Measurements from ENCODE around the gene CD63. TPM values are rescaled to one million over a fixed set of nuclear protein-coding genes. Genes with fewer than 3 reads are reported as not detected.

The CD63 gene
- total RNA-seq, 2 donors from 2014 or later, result 211 to 237 TPM

DNA sequence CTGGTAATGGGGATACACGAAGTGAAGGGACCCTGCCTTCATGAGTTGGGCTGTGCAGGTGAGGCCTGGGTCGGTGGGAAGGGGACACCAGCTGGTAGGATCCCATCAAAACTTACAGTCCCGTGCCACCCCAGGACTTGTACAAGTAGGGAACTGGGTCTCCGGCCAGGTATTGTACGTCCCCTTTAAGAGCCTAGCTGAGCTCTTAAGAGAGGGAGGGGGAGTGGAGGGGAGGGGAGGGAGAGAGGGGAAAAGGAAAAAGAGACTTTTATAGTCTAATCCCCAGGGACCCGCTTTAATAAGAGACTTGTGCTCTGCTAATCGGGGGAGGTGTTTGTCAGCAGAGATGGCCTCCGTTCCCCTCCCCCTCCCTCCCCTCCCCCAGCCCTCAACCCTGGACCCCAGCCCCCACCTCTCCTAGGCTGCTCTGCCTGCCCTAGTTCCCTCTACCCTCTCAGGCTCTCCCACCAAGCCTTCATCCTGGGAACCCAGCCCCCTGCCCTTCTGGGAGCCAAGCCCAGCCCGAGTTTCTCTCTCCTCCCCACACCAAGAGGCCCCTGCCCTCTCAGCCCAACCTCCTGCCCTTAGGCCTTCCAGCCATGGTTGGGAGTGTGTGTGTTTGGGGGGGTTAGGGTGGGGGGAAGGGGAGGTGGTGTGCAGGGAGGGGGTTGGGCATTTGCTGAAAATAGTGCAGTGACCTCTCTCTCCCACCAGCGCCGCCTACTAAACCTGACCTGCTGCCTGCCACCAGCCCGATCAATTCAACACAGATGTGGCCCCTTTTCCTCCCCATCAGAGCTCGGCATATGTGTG, 16.8 kb upstream of the CD63 start:
- Mint-ChIP-seq H3K36me3 (ENCODE audit: low read depth) (peaks cover 23% of the 10 kb centered on the region), H3K4me1 (peaks cover 41% of the 10 kb centered on the region), H3K27ac (peak overlapping the region; percentile 69), H3K27me3 (no peaks in the 10 kb centered on the region), H3K9me3 (no peaks in the 10 kb centered on the region), H3K4me3 (peak overlapping the region; percentile 84)
- no peak for ATAC-seq (replicated peaks)

- Mint-ChIP-seq H3K9me3 (no peaks in the 10 kb centered on the region), H3K27ac (peak overlapping the region; percentile 69), H3K4me3 (peak overlapping the region; percentile 84), H3K36me3 (ENCODE audit: low read depth) (peaks cover 12% of the 10 kb centered on the region), H3K4me1 (peaks cover 41% of the 10 kb centered on the region), H3K27me3 (no peaks in the 10 kb centered on the region)
- no peak for ATAC-seq (replicated peaks)
These were observed 15.7 kb upstream of the CD63 start for GRCh38 chr12:55744340-55745030.

DNA sequence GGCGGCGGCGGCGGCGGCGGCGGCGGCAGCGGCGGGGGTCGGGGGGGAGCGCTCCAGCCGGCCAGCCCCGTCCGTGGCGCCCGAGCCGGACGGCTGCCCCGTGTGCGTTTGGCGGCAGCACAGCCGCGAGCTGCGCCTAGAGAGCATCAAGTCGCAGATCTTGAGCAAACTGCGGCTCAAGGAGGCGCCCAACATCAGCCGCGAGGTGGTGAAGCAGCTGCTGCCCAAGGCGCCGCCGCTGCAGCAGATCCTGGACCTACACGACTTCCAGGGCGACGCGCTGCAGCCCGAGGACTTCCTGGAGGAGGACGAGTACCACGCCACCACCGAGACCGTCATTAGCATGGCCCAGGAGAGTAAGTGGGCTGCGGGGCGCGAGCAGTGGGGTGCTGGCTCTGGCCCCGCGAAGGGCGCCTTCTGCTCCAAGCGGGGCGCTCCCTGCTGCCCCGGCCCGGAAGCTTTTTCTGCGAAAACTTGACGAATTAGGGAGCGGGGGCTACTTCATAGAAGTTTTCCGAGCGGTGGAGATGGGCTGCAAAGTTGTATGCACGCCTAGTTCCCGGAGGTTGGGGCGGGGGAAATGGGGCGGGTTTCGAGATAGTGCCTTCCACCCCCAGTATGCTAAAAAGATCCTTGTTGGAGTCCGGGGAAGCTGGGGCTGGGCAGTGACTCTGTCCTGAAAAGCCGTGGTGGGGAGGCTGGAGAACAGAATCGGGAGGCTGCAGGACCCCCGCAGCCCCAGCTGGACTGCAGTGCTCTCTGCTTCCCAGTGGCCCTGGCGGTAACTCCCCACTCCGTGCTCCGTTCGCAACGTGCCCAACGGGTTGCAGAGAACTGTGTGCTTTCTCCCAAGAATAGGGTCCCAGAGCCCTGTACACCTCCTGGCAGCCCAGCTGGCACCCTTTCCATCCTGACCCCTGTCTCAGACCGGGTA, 14.9 kb upstream of the CD63 start:
- no peaks in the 10 kb centered on the region for H3K9me3 Mint-ChIP-seq
- H3K36me3 Mint-ChIP-seq (ENCODE audit: low read depth), result peaks cover 5% of the 10 kb centered on the region
- no peaks in the 10 kb centered on the region for H3K27me3 Mint-ChIP-seq
- peak overlapping the region; percentile 84 for H3K4me3 Mint-ChIP-seq
- H3K4me1 Mint-ChIP-seq, result peaks cover 41% of the 10 kb centered on the region
- ATAC-seq (replicated peaks), result peak; percentile 57
- peak overlapping the region; percentile 69 for H3K27ac Mint-ChIP-seq

DNA sequence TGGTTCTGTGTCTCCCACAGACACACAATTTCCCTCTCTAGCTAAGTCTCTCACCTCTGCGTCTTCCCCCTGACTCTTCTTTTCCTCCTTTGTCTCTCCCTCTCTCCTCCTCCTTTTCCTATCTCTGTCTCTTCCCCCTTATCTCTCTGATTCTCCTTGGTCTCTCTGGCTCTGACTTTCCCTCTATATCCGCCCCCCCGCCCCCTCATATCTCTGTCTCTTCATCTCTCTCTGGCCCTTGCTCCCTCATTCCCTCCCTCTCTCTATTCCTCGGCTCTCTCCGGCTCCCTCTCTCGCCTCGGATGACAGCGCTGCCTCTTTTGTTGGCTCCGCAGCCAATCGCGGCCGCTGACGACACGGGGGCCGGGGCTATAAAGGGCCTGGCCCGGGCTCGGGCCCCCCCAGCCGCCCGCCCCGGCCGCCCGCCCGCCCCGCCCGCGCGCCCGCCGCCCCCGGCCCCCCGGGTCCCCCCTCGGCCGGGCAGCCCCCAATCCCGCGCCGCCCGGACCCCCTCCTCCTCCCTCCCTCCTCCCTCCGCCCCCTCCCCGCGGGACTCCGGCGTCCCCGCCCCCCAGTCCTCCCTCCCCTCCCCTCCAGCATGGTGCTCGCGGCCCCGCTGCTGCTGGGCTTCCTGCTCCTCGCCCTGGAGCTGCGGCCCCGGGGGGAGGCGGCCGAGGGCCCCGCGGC, 14.1 kb upstream of the CD63 start, which contains the start of gene GDF11:
Gene GDF11 (plus strand): TSS at position 404 of the 687 bp plus-strand sequence. CDS start 195 bp downstream, at position 599.
- Mint-ChIP-seq H3K4me3 (peak within 1 kb of the TSS; percentile 84), H3K27me3 (no peaks in the 10 kb centered on the region), H3K36me3 (ENCODE audit: low read depth) (peaks cover under 1% of the 10 kb centered on the region)

DNA sequence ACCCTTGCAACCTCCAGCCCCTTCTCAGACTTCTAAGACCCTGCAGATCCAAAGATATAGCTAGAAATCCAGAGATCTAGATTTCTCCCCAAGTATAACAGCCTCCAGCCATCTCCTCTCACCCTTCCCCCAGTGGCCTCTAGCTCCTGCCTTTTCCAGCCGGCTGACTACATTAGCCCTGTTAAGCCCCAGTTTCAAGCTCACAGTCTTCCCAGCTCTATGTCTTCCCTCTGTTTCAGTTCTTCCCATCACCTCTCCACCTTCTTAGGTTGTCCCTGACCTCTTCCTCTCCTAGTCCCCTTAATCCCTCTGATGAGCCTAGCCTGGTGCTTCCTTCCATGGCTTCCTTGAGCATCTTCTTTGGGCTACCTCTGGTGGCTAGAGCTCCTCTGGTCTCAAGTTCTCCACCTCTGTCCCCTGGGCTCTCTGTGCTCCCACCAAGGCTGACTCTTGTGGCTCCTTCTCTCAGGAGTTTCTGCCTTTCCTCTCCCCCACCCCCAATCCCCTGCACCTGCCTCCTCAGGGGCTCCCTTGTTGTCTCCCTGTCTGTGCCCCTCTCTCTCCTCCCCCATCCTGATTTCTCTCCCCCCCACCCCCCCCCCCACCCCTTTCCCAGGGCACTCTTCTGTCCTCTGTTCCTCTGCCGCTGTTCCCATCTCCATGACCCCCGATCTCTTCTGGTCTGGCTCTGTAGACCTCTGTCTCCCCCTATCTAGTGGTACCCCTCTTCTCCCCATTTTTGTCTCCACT, 13.3 kb upstream of the CD63 start:
- peak overlapping the region; percentile 82 for H3K4me3 Mint-ChIP-seq
- H3K9me3 Mint-ChIP-seq, result no peaks in the 10 kb centered on the region
- peaks cover 44% of the 10 kb centered on the region for H3K4me1 Mint-ChIP-seq
- peak overlapping the region; percentile 81 for H3K27ac Mint-ChIP-seq
- H3K27me3 Mint-ChIP-seq, result no peaks in the 10 kb centered on the region
- ATAC-seq (replicated peaks), result no peak
- no peaks in the 10 kb centered on the region for H3K36me3 Mint-ChIP-seq (ENCODE audit: low read depth)

More for the DNA sequence above, 14.1 kb upstream of the CD63 start, which contains the start of gene GDF11:
- H3K9me3 Mint-ChIP-seq, result no peaks in the 10 kb centered on the region
- H3K27ac Mint-ChIP-seq, result peak within 1 kb of the TSS; percentile 81
- H3K4me1 Mint-ChIP-seq, result peaks cover 45% of the 10 kb centered on the region
- peak; percentile 81 for ATAC-seq (replicated peaks)

- Mint-ChIP-seq H3K9me3 (no peaks in the 10 kb centered on the region), H3K4me1 (peaks cover 32% of the 10 kb centered on the region)
These were observed 10.2 kb upstream of the CD63 start for GRCh38 chr12:55739025-55739378.

GRCh38 chr12:55738123-55739024, 9.6 kb upstream of the CD63 start:
- Mint-ChIP-seq H3K9me3 (no peaks in the 10 kb centered on the region), H3K36me3 (ENCODE audit: low read depth) (no peaks in the 10 kb centered on the region), H3K27me3 (no peaks in the 10 kb centered on the region), H3K27ac (peak overlapping the region; percentile 58), H3K4me1 (peaks cover 32% of the 10 kb centered on the region), H3K4me3 (peak overlapping the region; percentile 83)
- peak; percentile 65 for ATAC-seq (replicated peaks)

More at GRCh38 chr12:55739025-55739378, 10.2 kb upstream of the CD63 start:
- peak overlapping the region; percentile 58 for H3K27ac Mint-ChIP-seq
- peak overlapping the region; percentile 83 for H3K4me3 Mint-ChIP-seq
- H3K27me3 Mint-ChIP-seq, result no peaks in the 10 kb centered on the region
- no peaks in the 10 kb centered on the region for H3K36me3 Mint-ChIP-seq (ENCODE audit: low read depth)
- no peak for ATAC-seq (replicated peaks)

DNA sequence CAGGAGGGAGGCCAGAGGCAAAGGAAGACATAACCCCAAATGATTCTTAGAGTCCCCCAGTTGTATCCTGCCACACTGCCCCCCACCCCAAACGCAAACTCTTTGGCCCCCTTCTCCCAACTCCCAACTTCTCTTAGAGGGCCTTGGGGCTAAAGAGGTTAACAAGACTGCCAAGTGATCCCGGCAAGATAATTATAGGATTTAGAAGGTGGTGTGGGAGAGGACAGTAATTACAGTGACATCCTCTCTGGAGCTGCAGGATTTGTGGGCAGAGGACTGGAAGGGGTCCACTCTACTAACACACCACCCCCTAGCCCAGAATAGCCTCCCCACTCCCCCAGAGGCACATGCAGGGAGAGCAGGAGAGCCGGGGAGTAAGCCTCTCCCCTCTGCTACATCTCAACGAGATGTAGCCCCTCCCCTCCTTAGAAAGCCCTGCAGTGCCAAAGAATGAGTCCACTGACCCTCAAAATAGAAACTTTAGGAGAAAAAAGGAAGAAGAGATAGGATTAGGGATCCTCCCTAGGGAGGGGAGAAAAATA, 8.8 kb upstream of the CD63 start:
- H3K4me3 Mint-ChIP-seq, result peak overlapping the region; percentile 83
- H3K27ac Mint-ChIP-seq, result peak overlapping the region; percentile 58
- no peaks in the 10 kb centered on the region for H3K9me3 Mint-ChIP-seq
- no peaks in the 10 kb centered on the region for H3K27me3 Mint-ChIP-seq
- H3K36me3 Mint-ChIP-seq (ENCODE audit: low read depth), result no peaks in the 10 kb centered on the region
- H3K4me1 Mint-ChIP-seq, result peaks cover 30% of the 10 kb centered on the region
- no peak for ATAC-seq (replicated peaks)

DNA sequence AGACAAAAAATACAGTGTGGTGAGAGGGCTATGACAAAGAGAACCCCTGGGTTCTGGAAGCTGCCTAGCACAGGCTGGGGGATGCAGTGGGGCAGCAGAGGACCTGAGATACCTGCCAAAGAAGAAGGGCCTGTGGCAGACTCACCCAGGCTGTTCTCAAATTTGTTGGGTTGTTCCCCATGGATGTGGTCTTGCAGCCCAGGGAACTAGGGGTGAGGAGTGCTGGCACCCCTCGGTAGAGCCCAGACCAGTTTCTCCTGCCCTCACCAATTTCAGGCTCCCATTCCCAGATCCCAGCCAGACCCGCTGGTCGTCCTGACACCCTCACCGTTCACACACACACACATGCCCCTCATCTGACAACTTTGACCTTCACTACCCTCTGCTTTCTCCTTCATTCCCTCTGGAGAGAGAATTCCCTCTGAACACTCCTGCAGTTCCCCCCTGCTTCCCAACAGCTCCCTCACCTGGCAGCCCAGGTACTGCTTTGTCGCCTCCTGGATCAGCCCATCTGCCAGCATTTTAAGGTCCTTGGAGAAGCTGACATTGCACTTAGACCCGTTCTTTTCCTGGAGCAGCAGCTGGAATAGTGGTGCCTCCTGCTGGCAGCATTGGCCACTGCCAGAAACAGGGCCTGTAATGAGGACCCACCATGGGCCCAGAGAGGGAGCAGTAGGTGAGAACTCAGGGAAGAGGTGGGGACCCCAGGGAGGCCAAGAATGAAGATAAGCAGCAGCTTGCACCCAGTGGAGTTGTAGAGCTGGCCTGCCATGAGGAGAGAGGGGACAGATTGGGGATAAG, 8.2 kb upstream of the CD63 start:
- Mint-ChIP-seq H3K27ac (peak overlapping the region; percentile 58), H3K4me3 (peak overlapping the region; percentile 83), H3K36me3 (ENCODE audit: low read depth) (no peaks in the 10 kb centered on the region), H3K9me3 (no peaks in the 10 kb centered on the region), H3K4me1 (peaks cover 23% of the 10 kb centered on the region), H3K27me3 (no peaks in the 10 kb centered on the region)
- ATAC-seq (replicated peaks), result peak; percentile 69

DNA sequence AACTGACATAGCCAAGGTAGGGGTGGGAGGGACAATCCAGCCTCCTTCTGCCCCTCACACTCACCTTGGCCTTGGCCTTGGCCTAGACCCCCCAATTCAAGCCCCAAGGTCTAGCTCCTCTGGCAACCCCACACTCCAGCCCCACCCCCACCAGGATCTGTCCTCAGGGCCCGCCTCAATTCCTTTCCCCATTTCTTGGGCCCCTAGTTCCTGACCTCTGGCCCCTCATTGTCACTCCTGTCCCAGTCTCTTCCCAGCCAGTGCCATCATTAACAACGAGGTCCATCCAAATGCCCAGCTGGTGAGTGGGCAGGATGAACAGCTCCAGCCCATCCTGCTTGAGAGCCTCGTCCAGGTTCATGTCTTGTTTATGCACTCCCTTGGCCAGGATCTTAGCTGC, 7.3 kb upstream of the CD63 start:
- Mint-ChIP-seq H3K4me1 (peaks cover 20% of the 10 kb centered on the region), H3K27ac (no peak overlapping the region), H3K4me3 (no peak overlapping the region), H3K9me3 (no peaks in the 10 kb centered on the region), H3K27me3 (no peaks in the 10 kb centered on the region), H3K36me3 (ENCODE audit: low read depth) (no peaks in the 10 kb centered on the region)
- no peak for ATAC-seq (replicated peaks)

GRCh38 chr12:55734595-55734994, 5.8 kb upstream of the CD63 start:
- Mint-ChIP-seq H3K27me3 (no peaks in the 10 kb centered on the region), H3K4me1 (peaks cover 30% of the 10 kb centered on the region), H3K4me3 (no peak overlapping the region), H3K27ac (no peak overlapping the region), H3K9me3 (no peaks in the 10 kb centered on the region), H3K36me3 (ENCODE audit: low read depth) (peaks cover 9% of the 10 kb centered on the region)
- ATAC-seq (replicated peaks), result no peak

- Mint-ChIP-seq H3K4me1 (peaks cover 30% of the 10 kb centered on the region), H3K36me3 (ENCODE audit: low read depth) (peaks cover 12% of the 10 kb centered on the region), H3K27ac (no peak overlapping the region), H3K4me3 (no peak overlapping the region), H3K27me3 (no peaks in the 10 kb centered on the region), H3K9me3 (no peaks in the 10 kb centered on the region)
- no peak for ATAC-seq (replicated peaks)
These were observed 5.0 kb upstream of the CD63 start for GRCh38 chr12:55733858-55734257.
